G401.6 (cell line): ENCODE results near the gene ATP13A3.

ENCODE experiments used
- FAIRE-seq: peaks from 2 replicates; lab custom pipeline; 2012; peaks lifted over from hg19 to GRCh38; lab: Jason Lieb, UNC

The ATP13A3 gene

GRCh38 chr3:194390835-194391234 lies 96.0 kb downstream of the ATP13A3 start:
- FAIRE-seq = no peak

- no peak for FAIRE-seq
Observed at GRCh38 chr3:194389269-194389668, 97.5 kb downstream of the ATP13A3 start.

- no peak for FAIRE-seq
Observed at GRCh38 chr3:194387926-194388418, 98.8 kb downstream of the ATP13A3 start.

GRCh38 chr3:194387276-194387675 lies 99.5 kb downstream of the ATP13A3 start:
- FAIRE-seq = no peak

- no peak for FAIRE-seq
Observed at GRCh38 chr3:194386648-194387047, 100.2 kb downstream of the ATP13A3 start.

- FAIRE-seq = no peak
Observed at GRCh38 chr3:194386066-194386465, 100.7 kb downstream of the ATP13A3 start.

GRCh38 chr3:194384569-194385001 lies 102.2 kb downstream of the ATP13A3 start:
- FAIRE-seq = no peak

GRCh38 chr3:194384156-194384555 lies 102.6 kb downstream of the ATP13A3 start:
- FAIRE-seq = no peak

- FAIRE-seq = no peak
Observed at GRCh38 chr3:194383276-194383940, 103.4 kb downstream of the ATP13A3 start.

GRCh38 chr3:194382892-194383223 lies 103.9 kb downstream of the ATP13A3 start:
- no peak for FAIRE-seq

GRCh38 chr3:194382196-194382891 lies 104.5 kb downstream of the ATP13A3 start:
- no peak for FAIRE-seq

GRCh38 chr3:194381460-194381875 lies 105.3 kb downstream of the ATP13A3 start:
- no peak for FAIRE-seq

- no peak for FAIRE-seq
Observed at GRCh38 chr3:194380326-194380725, 106.5 kb downstream of the ATP13A3 start.

- FAIRE-seq = no peak
Observed at GRCh38 chr3:194379651-194380050, 107.2 kb downstream of the ATP13A3 start.

GRCh38 chr3:194379231-194379630 lies 107.6 kb downstream of the ATP13A3 start:
- no peak for FAIRE-seq

GRCh38 chr3:194377708-194378107 lies 109.1 kb downstream of the ATP13A3 start:
- no peak for FAIRE-seq

- no peak for FAIRE-seq
Observed at GRCh38 chr3:194376241-194376560, 110.6 kb downstream of the ATP13A3 start.

- no peak for FAIRE-seq
Observed at GRCh38 chr3:194375473-194376240, 111.1 kb downstream of the ATP13A3 start.

GRCh38 chr3:194374935-194375334 lies 111.9 kb downstream of the ATP13A3 start:
- FAIRE-seq = no peak

GRCh38 chr3:194373899-194374298 lies 112.9 kb downstream of the ATP13A3 start:
- no peak for FAIRE-seq

- FAIRE-seq = no peak
Observed at GRCh38 chr3:194373028-194373427, 113.8 kb downstream of the ATP13A3 start.

- FAIRE-seq = no peak
Observed at GRCh38 chr3:194370753-194371152, 116.0 kb downstream of the ATP13A3 start.
